ENCODE measurements around the gene FAM83F.

The FAM83F gene

DNA sequence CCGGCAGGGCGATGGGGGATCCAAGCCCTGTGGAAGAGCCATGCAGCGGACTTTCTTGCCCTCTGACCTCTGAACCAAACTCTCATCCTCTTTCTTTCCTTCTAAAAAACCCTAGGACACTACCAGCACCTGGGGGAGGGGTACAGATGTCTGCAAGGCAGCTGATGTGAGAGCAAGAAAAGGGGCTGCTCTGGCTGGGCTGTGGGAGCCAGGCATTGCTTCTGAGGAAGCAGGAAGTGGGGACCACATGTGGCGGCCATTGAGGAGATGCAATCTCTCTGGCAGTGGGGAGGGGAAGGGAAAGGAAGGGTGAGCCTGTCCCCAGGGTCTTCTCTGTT, 36.0 kb downstream of the FAM83F start:
- no peak for DNase-seq
- Mint-ChIP-seq H3K27me3 (ENCODE audit: low read depth, poor library complexity) (no peaks in the 10 kb centered on the region), H3K9me3 (no peaks in the 10 kb centered on the region), H3K4me1 (peaks cover 57% of the 10 kb centered on the region), H3K36me3 (ENCODE audit: low read depth) (no peaks in the 10 kb centered on the region), H3K27ac (no peak overlapping the region), H3K4me3 (no peak overlapping the region)
- no peak for TF ChIP-seq CTCF (IDR thresholded peaks at IDR 0.05)

DNA sequence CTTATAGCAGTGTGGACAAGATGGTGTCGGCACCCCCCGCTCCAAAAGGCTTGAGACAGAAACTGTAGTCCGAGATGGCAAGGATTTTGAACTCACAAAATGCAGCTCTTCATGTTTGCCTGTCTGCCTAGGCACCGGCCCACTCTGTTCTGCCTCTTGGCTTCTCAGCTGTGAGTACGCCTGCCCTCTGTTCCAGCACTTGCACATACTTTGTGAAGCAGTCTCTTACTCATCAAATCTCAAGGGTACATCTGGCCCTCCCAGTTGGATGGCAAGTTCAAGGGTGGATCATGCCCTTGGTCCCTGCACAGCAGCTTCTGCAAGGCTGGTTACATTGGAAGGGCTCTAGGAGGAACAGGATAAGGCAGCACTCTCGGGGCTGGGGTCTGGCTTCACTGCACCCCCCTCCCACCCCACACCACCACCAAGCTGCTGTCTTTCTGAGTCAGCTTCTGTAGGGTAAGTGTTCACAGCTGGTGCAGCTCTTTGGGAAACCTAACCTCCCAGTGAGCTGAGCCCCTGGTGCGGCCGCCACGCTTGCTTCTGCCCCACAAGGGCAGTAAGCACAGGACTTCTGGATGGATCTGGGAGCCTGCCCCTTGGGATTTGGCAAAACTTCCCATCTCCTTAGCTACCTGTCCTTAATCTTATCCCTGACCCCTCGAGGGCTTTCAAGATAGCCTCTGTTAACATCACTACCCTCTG, 37.2 kb downstream of the FAM83F start:
- Mint-ChIP-seq H3K27ac (no peak overlapping the region), H3K4me1 (peaks cover 56% of the 10 kb centered on the region), H3K4me3 (no peak overlapping the region), H3K36me3 (ENCODE audit: low read depth) (no peaks in the 10 kb centered on the region), H3K27me3 (ENCODE audit: low read depth, poor library complexity) (no peaks in the 10 kb centered on the region), H3K9me3 (no peaks in the 10 kb centered on the region)
- no peak for TF ChIP-seq CTCF (IDR thresholded peaks at IDR 0.05)
- DNase-seq = no peak

GRCh38 chr22:40033586-40034380, 39.0 kb downstream of the FAM83F start:
- Mint-ChIP-seq H3K27ac (no peak overlapping the region), H3K9me3 (no peaks in the 10 kb centered on the region), H3K36me3 (ENCODE audit: low read depth) (no peaks in the 10 kb centered on the region), H3K4me3 (no peak overlapping the region), H3K4me1 (peaks cover 43% of the 10 kb centered on the region), H3K27me3 (ENCODE audit: low read depth, poor library complexity) (peaks cover 14% of the 10 kb centered on the region)
- DNase-seq = no peak
- no peak for TF ChIP-seq CTCF (IDR thresholded peaks at IDR 0.05)

DNA sequence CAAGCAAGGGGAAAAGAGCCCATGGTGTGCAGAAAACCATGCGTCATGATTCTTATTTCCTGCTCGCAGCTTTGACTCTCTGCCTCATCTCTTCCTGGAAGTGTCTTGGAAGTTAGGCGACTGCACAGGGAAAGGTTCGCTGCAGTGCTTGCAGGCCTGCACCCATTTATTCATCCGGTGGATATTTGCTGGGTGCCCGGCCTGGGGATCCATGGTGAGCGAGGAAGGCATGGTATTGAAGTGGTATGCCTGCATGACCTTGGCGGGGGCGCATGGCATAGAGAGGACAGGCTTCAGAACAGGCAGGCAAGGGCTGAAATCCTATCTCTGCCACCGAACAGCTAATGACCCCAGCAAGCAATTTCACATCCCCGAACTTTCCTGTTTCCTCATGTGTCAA, 40.6 kb downstream of the FAM83F start:
- Mint-ChIP-seq H3K4me3 (no peak overlapping the region), H3K4me1 (peaks cover 37% of the 10 kb centered on the region), H3K9me3 (no peaks in the 10 kb centered on the region), H3K27ac (no peak overlapping the region), H3K36me3 (ENCODE audit: low read depth) (no peaks in the 10 kb centered on the region), H3K27me3 (ENCODE audit: low read depth, poor library complexity) (peaks cover 29% of the 10 kb centered on the region)
- no peak for TF ChIP-seq CTCF (IDR thresholded peaks at IDR 0.05)
- no peak for DNase-seq

DNA sequence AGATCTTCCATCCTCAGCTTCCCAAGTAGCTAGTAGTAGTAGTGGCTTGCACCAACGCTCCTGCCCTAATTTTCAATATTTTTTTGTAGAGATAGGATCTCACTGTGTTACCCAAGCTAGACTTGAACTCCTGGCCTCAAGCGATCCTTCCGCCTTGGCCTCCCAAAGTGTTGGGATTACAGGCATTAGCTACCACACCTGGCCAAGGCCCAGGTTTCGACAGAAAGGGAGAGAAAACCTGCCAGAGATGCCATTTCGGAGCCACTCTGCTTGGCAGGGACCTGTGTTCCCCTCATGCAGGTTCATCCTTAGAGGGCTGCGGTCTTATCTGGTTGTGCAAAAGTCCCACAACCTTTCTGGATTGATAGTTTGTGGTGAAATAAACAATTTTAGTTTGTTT, 41.4 kb downstream of the FAM83F start:
- H3K9me3 Mint-ChIP-seq = no peaks in the 10 kb centered on the region
- DNase-seq = no peak
- TF ChIP-seq CTCF (IDR thresholded peaks at IDR 0.05) = no peak
- no peak overlapping the region for H3K27ac Mint-ChIP-seq
- no peak overlapping the region for H3K4me3 Mint-ChIP-seq
- H3K27me3 Mint-ChIP-seq (ENCODE audit: low read depth, poor library complexity) = peaks cover 37% of the 10 kb centered on the region
- peaks cover 29% of the 10 kb centered on the region for H3K4me1 Mint-ChIP-seq
- H3K36me3 Mint-ChIP-seq (ENCODE audit: low read depth) = no peaks in the 10 kb centered on the region

Data from nephron progenitor cell (in vitro differentiated cells).